Urothelium cell line (cell line): ENCODE measurements around the gene PTPRN.
"Not testable (repeated sequence)": the region's sequence is repeated elsewhere in the genome, so short reads cannot be mapped to it uniquely, and the experiment has no call there.

ENCODE experiments used
- DNase-seq: peaks from one replicate; pipeline ENCODE4 v3.0.0; 2011; ENCODE audit warnings: low spot score, mixed read lengths
- FAIRE-seq: peaks from 2 replicates; lab custom pipeline; 2011; peaks lifted over from hg19 to GRCh38; lab: Jason Lieb, UNC

PTPRN gene

DNA sequence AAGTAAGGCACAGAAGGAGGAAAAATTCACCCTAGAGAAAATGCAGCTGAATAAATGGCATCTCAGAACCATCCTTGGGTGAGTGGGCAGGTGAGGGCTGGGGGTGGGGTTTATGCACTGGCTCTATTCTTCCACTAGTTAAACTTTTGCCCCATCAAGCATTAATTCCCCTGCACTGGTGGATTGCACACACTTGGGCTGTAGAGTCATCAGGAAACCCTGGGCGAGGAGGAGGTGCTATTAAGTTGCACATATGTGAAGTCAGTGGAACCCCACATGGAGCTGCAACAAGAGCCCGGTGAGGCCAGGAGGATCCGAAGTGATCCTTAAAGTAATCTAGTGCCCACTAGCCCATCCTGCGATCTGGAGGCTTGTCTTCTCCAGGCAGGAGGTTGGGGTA, 36.8 kb downstream of the PTPRN start:
- DNase-seq, result no peak
- no peak for FAIRE-seq

DNA sequence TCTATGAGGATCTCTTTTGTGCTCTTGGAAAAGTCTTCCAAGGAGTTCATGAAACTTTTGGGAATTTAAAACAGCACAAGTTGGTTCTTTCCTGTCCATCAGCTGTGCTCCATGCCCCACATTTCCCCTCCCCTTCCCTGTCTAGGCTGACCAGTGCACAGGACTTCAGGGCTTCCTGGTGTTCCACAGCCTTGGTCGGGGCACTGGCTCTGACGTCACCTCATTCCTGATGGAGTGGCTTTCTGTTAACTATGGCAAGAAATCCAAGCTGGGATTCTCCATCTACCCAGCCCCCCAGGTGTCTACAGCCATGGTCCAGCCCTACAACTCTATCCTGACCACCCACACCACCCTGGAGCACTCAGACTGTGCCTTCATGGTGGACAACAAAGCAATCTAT, 38.2 kb downstream of the PTPRN start:
- no peak for DNase-seq
- FAIRE-seq, result no peak

DNA sequence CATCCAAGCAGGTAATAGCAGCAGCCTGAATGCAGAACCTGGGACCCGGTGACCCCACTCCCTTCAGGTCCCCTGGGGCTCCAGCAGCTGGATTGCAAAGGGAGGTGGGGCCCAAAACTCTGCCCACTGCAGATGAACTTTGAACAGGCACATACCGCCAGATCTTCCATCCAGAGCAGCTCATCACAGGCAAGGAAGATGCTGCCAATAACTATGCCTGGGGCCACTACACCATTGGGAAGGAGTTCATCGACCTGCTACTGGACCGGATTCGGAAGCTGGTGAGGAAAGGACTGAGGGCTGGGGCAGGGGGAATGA, 39.2 kb downstream of the PTPRN start:
- no peak for DNase-seq
- FAIRE-seq, result no peak

DNA sequence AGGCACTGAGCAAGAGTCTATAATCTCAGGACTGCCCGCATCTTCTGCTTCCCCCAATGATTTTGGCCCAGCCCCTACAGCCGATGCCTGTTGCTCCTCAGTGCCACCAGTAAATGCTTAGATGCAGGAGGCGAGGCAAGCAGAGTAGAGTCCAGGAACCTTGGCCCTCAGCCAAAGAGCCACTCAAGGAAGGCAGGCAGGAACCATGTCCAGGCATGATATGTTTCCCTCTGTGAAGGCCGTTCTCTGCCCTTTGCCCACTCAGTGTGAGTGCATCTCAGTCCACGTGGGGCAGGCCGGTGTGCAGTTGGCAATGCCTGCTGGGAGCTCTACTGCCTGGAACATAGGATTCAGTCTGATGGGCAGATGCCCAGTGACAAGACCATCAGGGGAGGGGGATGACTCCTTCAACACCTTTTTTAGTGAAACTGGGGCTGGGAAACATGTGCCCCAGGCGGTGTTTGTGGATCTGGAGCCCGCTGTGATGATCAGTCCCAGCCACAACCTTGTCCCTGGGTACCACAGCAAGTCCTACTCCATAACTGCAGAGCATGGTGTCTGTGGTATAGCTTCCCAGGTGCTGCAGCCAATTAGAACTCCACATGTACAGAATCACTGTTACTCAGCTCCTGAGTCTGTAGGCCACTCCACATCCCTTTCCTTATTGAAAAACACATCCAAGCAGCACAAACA, 39.7 kb downstream of the PTPRN start:
- FAIRE-seq (peak; percentile 42), DNase-seq (no peak)

DNA sequence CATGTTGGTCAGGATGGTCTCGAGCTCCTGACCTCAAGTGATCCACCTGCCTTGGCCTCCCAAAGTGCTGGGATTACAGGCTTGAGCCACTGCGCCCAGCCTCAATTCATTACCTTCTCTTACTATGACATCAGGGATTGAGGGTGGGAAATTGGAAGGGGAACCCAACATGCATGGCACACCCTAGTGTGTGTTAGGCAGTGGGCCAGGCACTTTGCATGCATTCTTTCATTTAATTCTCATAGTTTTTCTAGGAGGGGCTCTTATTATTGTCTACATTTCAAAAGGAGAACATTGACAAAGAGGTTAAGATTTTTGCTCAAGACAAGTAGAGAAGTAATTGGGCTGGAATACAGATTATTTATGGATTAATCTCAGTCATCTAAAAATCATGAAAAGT, 40.9 kb downstream of the PTPRN start:
- no peak for FAIRE-seq
- no peak for DNase-seq

DNA sequence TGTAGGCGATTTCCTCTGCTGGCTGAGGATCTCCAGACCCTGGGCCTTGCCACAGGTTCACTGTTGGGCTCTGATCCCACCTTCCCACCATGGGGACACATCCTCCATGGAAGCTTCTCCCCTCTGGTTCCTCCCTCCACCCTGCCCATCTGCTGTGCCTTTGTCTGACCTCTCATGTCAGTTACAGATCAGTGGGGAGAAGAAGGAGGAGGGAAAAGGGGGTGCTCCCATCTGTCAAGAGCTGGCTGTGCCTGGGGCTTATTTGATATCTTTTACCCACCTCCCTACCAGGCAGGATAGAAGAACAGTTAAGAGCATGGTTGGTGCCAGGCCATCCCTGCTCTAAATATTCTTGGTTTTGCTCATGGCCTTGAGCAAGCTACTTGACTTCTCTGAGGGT, 42.3 kb downstream of the PTPRN start:
- FAIRE-seq, result no peak

DNA sequence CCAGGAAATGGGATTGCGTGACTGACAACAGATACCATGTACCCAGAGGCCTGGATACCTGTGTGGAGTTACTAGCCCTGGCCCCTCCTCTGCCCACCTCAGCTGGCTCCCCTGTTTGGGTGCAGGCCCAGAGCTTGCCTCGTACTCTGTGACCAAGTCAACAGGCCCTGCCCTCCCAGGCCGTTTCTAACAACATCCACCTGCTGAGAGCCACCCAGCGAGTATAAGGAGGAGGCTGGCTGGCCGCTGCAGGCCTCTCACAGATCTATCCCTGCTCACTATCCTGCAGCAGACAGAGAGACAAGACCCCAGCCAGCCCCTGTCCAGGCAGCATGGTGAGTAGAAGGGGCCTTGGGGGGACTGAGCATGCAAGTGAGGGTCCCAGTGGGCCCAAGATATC, 43.0 kb downstream of the PTPRN start:
- DNase-seq, result no peak
- FAIRE-seq, result no peak

More for the DNA sequence above, 42.3 kb downstream of the PTPRN start:
- no peak for DNase-seq

DNA sequence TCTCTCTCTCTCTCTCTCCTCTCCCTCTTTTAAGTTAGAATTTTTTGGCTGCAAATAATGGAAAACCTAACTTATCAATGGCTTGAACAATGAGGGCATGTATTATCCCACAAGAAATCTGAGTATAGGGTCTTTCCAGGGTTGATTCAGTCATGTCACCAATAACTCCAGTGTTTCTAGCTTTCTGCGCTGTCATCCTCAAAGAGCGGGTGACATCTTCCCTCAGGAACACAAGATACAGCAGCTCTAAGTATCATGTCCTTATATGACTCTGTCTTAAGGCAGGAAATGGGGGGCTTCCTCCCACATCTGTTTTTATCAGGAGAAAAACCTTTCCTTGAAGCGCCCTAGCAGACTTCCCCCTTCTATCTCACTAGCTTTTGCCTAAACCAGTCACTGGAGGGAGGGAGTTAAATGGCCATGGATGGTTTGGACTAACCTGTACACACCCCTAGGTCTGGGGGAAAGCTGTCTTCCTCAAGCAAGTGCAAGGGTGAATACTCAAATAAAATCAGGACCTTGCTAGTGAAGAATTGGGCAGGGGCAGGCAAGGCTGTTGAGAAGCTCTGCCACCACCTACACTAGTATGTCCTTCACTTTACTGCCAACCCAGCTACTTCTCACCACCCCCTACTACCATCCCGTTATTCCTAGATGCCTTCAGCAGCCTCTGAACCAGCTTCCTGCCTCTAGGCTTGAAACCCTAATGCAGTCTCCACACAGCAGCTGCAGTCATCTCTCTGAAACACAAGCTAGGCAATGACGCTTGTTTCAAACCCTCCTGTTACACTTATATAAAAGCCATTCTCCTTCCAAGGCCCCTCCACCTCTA, 48.0 kb downstream of the PTPRN start:
- FAIRE-seq (no peak), DNase-seq (no peak)

DNA sequence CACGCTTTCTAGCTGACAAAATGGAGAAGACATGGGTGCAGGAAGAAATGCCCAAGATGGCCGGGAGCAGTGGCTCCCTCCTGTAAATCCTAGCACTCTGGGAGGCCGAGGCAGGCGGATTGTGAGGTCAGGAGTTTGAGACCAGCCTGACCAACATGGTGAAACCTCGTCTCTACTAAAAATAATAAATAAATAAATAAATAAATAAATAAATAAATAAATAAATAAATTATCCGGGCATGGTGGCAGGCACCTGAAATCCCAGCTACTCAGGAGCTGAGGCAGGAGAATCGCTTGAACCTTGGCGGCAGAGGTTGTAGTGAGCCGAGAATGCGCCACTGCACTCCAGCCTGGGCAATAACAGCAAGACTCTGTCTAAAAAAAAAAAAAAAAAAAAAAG, 50.3 kb downstream of the PTPRN start:
- DNase-seq, FAIRE-seq: not testable (repeated sequence)

DNA sequence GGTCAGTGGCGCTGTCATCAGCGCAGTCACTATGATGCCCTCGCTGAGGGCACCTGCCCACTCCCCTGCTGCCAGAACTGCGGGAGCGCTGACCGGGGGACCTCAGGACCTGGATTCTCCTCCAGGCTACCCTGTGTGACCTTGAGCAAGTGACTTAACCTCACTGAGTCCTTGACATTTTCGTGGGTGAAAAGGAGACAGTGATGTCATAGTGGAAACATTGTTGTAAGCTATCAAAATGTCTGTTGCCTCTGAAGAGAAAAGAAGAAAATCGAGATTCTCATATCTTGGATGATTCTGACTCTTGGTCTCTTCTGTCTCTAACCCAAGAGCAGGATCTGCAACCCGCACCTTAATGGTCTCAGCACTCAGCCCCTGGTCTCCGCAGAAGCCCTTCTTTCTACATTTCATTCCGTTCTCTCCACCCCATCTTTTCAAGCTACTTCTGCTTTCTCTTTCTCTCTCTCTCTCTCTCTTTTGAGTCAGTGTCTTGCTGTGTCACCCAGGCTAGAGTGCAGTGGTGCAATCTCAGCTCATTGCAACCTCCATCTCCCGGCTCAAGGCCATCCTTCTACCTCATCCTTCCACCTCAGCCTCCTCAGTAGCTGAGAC, 54.5 kb downstream of the PTPRN start:
- FAIRE-seq, result no peak
- DNase-seq, result no peak

DNA sequence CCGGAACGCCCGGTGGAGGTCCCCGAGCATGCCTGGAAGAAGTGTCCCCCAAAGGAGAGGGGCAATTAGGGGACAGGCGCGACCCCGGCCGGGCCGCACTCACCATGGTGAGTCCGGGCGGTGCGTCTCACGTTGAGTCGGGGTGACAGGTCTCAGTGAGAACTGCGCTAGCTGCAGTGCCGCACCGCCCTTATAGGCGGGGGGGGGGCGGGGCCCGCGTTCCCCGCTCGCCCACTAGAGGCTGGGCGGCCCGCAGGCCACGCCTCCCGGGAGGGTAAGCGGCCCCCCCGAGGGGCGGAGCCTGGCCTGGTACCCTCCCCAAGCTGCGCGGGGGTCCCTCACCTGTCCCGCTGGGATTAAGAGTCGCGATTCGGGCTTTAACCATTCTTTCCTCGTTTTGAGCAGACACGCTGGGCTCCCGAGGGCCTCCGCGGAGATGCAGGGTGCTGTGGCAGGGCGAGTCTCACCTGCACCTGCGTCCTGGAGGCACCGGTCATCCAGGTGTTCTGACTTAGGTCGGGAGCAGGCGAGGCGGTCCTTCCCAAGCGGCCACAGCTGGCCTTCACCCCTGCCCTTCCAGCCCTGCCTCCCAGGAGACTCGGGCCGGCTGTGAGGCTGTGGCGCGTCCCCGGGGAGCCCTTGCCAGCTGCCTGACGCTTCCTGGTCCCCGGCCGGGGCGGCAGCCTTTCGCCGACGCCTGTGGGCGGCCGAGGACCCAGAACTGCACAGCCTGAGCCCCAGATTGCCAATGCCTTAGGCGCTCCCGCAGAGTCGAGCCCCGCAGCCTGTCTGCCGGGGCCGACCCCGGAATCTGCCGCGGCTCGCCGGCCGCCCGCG, 55.2 kb downstream of the PTPRN start, which contains the start of gene TUBA4A:
TSS of gene TUBA4A (minus strand) at position 166 of the 837 bp plus-strand sequence. CDS start at position 106, 60 bp downstream.
- peak; percentile 95 for DNase-seq
- FAIRE-seq, result no peak

DNA sequence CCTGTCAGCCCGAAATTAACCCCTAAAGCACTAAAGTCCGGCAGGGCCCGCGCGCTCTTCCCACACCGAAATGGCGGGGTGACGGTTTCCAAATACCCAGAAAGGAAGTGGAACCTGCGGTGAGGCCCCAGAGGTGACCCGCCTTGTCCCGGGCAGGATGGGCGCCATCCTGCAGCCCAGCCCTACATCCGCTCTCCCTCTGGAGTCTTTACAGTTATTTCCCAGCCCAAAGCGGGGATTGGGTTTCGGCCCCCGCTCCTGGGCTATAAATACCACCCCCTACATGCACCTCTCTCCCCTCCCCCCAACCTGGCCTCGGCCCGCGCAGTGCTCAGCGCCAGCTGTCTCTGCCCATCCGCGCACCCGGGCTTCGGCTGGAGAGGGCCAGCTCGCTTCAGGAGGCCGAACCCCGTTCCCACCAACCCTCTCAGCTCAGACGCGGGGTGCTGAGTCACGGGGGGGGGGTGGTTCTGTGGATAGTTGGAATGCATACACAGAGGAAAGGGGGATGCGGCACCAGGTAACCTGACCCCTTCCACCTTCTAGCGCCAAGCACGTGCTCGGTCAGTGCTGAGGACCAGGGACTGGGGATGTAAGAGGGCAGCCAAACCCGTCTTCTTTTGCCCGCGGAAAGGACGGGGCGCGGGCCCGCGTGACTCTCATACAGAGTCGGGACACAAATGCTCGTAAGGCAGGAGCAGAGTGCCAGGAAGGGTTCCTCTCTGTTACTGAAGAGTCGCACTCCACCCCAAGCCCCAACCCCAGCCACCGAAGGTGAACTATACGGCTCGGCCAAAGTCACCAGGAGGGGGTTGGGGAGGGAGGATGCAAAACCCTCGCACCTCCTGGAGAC, 56.1 kb downstream of the PTPRN start, which contains the start of gene TUBA4B:
TSS of gene TUBA4B (plus strand) at position 344 of the 853 bp plus-strand sequence. CDS start at position 509, 165 bp downstream.
- FAIRE-seq, result no peak
- DNase-seq, result no peak

DNA sequence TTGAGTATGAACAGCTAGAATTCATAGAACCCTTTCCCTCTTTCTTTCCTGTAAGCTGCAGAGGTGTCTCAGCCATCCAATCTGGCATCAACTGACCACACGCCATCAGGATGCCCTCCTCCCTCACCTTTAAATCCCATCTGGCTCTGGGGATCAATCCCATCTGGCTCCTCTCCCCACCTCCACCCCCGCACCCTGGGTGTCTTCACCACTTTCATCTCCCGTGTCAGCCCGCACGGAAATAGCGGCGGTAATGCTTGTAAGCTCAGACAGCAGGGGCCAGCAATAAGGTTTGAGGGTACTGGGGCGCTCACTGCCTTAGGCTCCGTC, 56.7 kb downstream of the PTPRN start:
- DNase-seq (no peak), FAIRE-seq (no peak)

DNA sequence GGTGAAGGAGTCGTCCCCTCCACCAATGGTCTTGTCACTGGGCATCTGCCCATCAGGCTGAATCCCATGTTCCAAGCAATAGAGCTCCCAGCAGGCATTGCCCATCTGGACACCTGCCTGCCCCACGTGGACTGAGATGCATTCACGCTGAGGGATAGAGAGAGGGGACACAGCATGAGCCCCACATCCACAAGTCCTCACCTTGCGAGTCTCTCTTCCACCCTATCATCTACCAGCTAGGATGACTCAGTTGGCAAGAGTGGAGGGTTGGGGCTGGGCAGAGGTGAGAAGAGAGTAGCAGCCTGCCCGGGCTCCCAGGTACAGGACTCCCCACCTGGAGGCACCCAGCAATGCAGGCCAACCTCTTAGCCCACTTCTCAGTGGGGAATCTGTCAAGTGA, 57.1 kb downstream of the PTPRN start:
- DNase-seq (no peak), FAIRE-seq (no peak)

DNA sequence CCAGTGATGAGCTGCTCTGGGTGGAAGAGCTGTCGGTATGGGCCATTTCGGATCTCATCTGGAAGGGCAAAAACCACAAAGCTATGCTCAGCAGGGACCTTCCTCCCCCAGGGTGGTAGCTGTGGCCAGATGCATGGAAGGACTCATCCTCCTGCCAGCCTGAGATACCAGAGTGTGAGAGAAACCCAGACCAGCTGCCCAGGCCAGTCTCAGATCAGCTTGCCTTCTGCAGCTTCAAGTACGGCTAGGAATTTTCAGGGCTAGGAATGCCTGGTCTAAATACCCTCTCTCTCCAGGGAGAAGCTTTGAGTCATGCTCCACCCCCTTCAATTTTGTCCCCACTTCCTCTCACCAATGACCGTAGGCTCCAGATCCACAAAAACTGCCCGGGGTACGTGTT, 57.5 kb downstream of the PTPRN start:
- FAIRE-seq, result no peak

DNA sequence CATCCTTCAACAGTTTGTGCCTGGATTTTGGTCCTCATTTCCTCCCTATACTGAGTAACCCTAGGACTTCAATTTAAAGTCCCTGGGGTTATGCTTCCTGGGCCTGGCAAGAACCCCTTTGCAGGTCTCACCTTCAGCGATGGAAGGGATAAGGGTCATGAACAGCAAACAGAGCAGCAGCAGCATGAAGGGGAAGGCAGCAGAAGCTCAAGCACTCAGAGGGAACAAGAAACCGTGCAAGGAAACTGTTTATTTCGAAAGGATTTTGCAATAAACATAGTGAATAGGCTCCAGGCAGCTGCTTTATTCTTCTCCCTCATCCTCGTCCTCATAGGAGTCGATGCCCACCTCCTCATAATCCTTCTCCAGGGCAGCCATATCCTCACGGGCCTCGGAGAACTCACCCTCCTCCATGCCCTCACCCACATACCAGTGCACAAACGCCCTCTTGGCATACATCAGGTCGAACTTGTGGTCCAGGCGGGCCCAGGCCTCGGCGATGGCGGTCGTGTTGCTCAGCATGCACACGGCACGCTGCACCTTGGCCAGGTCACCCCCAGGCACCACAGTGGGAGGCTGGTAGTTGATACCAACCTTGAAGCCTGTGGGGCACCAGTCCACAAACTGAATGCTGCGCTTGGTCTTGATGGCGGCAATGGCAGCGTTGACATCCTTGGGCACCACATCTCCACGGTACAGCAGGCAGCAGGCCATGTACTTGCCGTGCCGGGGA, 59.0 kb downstream of the PTPRN start:
- DNase-seq, result no peak
- no peak for FAIRE-seq

More for the DNA sequence above, 57.5 kb downstream of the PTPRN start:
- no peak for DNase-seq

DNA sequence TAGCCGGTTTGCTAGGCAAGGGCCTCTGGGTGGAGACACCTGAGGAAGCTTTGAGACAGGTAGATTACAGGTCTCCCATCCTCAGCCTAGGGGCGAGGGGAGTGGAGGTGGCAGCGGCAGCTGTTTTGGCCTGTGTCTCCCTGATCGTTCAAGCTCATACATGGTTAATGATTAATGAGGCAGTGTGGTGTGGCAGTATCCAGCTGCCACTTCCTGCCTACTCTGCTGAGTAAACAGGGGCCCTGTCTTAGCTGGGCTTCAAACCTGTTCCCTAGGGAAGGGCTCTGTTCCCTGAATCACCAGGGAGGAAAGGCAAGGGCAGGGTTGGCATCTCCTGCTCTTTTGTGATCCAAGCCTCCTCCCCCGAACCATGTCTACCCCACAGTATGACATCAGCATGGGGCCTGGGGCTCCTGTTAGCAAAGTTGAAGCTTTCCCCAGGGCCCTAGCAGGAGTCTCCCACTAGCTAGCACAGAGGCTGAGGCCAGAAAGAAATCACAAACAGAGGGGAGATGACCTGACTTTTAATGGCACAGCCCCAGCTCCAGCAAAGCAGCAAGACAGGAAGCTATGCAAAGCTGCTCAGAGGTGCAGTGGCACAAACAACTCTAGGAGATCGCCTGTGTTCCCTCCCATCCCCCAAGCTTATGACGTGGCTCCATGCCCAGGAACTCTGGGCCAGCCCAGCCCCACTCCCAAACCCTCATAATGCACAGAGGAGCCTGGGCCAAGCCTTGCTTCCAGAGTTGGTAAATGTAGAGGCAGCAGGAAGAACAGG, 59.8 kb downstream of the PTPRN start:
- FAIRE-seq (no peak), DNase-seq (peak; percentile 64)

DNA sequence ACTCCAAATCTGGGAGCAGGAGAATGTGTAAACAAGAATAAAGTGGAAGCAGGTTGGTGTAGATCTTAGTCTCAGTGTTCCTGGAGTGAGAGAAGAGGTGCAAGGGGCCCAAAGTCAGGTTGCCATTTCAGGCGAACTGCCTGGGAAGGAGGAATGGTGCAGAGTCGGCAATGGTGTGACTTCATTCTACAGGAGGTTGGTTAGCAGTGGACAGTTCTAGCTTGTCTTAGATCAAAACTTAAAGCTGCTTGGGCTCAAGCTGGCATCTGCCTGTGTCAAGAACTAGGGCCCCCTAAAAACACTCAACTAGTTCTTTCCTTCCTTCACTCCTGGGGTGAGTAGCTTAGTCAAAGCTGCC, 60.4 kb downstream of the PTPRN start:
- DNase-seq (no peak), FAIRE-seq (no peak)
